GM23338 (cell line): ENCODE measurements around the gene COG1. TPM values are rescaled to one million over a fixed set of nuclear protein-coding genes. Genes with fewer than 3 reads are reported as not detected.

Experiments
- ATAC-seq: fragments of 200-7000 bp; cut with Tn5 transposase; 3 replicates; pipeline ENCODE4 v1.9.1; 2020
- DNase-seq: peaks from one replicate; pipeline ENCODE4 v3.0.0-alpha.2; 2015; ENCODE audit warnings: low spot score
- H2AFZ ChIP-seq: fragments of 200-600 bp; sonication (generic); 2 replicates; pipeline ENCODE4 v1.8.0; 2016; ENCODE audit warnings: antibody characterized with exemption, mild to moderate bottlenecking, moderate library complexity
- H3F3A ChIP-seq: fragments of 200-600 bp; sonication (generic); replicated peaks from 2 replicates; pipeline ENCODE4 v1.8.0; 2017; ENCODE audit warnings: antibody characterized with exemption, mixed run types, low read depth
- H3K27ac ChIP-seq: fragments of 200-600 bp; sonication (generic); 2 replicates; pipeline ENCODE4 v1.6.1; 2016; ENCODE audit warnings: low read depth
- H3K27me3 ChIP-seq: fragments of 200-600 bp; sonication (generic); 2 replicates; pipeline ENCODE4 v1.8.0; 2016; ENCODE audit warnings: mild to moderate bottlenecking, mixed run types, moderate library complexity; ENCODE audit not compliant: insufficient read depth
- H3K36me3 ChIP-seq: fragments of 200-600 bp; sonication (generic); 2 replicates; pipeline ENCODE4 v1.8.0; 2016; ENCODE audit warnings: mild to moderate bottlenecking; ENCODE audit not compliant: insufficient read depth
- H3K4me1 ChIP-seq: fragments of 200-600 bp; sonication (generic); 2 replicates; pipeline ENCODE4 v1.8.0; 2016; ENCODE audit warnings: mild to moderate bottlenecking, moderate library complexity; ENCODE audit not compliant: insufficient read depth
- H3K4me2 ChIP-seq: fragments of 200-600 bp; sonication (generic); 2 replicates; pipeline ENCODE4 v1.7.1; 2017; ENCODE audit warnings: mixed run types
- H3K4me3 ChIP-seq: fragments of 200-600 bp; sonication (generic); 2 replicates; pipeline ENCODE4 v1.6.1; 2016; ENCODE audit warnings: mixed run types
- H3K79me2 ChIP-seq: fragments of 200-600 bp; sonication (generic); replicated peaks from 2 replicates; pipeline ENCODE4 v1.8.0; 2017; ENCODE audit warnings: mild to moderate bottlenecking; ENCODE audit not compliant: insufficient read depth
- H3K9me2 ChIP-seq: fragments of 200-600 bp; sonication (generic); 2 replicates; pipeline ENCODE4 v1.8.0; 2017; ENCODE audit not compliant: insufficient read depth
- H4K20me1 ChIP-seq: fragments of 200-600 bp; sonication (generic); replicated peaks from 2 replicates; pipeline ENCODE4 v1.8.0; 2017; ENCODE audit warnings: mild to moderate bottlenecking; ENCODE audit not compliant: insufficient read depth
- H3K27ac Mint-ChIP-seq: 2 replicates; pipeline ENCODE4 v1.8.0; 2020; ENCODE audit warnings: inconsistent platforms, mild to moderate bottlenecking, moderate library complexity, mixed read lengths
- H3K27me3 Mint-ChIP-seq: 3 replicates; pipeline ENCODE4 v1.8.0; 2022; ENCODE audit warnings: low read depth, mild to moderate bottlenecking, moderate library complexity, mixed read lengths, inconsistent platforms; ENCODE audit not compliant: insufficient read depth, poor library complexity
- H3K36me3 Mint-ChIP-seq: 3 replicates; pipeline ENCODE4 v1.8.0; 2021; ENCODE audit warnings: low read depth, mild to moderate bottlenecking, inconsistent platforms, moderate library complexity, mixed read lengths
- H3K4me1 Mint-ChIP-seq: 3 replicates; pipeline ENCODE4 v1.8.0; 2020; ENCODE audit warnings: mild to moderate bottlenecking, inconsistent platforms, mixed read lengths
- H3K4me3 Mint-ChIP-seq: 3 replicates; pipeline ENCODE4 v1.8.0; 2021; ENCODE audit warnings: moderate library complexity, mild to moderate bottlenecking, inconsistent platforms, mixed read lengths
- H3K9me3 Mint-ChIP-seq: 3 replicates; pipeline ENCODE4 v1.8.0; 2020; ENCODE audit warnings: moderate library complexity, mild to moderate bottlenecking, inconsistent platforms, mixed read lengths
- CREB1 ChIP-seq: fragments of 250-450 bp; sonication (Bioruptor Pico); IDR thresholded peaks from 2 replicates; pipeline ENCODE4 v1.5.0; 2020; ENCODE audit warnings: low read depth, mild to moderate bottlenecking, moderate library complexity
- EZH2phosphoT487 ChIP-seq: fragments of 200-600 bp; sonication (generic); IDR thresholded peaks from one replicate; pipeline ENCODE4 v1.8.1; 2018; ENCODE audit warnings: antibody characterized with exemption; ENCODE audit not compliant: unreplicated experiment
- NANOG ChIP-seq: IDR thresholded peaks from 2 replicates; pipeline ENCODE4 v1.6.1; 2016; ENCODE audit warnings: antibody characterized with exemption, borderline replicate concordance
- POLR2AphosphoS5 ChIP-seq: IDR thresholded peaks from 2 replicates; pipeline ENCODE4 v1.6.1; 2016; ENCODE audit warnings: antibody characterized with exemption, low read depth
- STAT1 ChIP-seq: IDR thresholded peaks from one replicate; pipeline ENCODE4 v1.6.1; 2016; ENCODE audit warnings: antibody characterized with exemption; ENCODE audit not compliant: unreplicated experiment
- ZNF114 ChIP-seq: fragments of 250-450 bp; sonication (Bioruptor Pico); IDR thresholded peaks from 2 replicates; pipeline ENCODE4 v1.5.0; 2020; ENCODE audit warnings: mild to moderate bottlenecking, moderate library complexity
- ZNF462 ChIP-seq: fragments of 250-450 bp; sonication (Bioruptor Pico); IDR thresholded peaks from 2 replicates; pipeline ENCODE4 v1.5.0; 2020; ENCODE audit warnings: mild to moderate bottlenecking, moderate library complexity
- polyA plus RNA-seq: library from polyadenylated mRNA; unstranded; fragments of >200 nt; fragmentation: Nextera tagmentation; extraction: Ambion mirVana; gene quantifications from 2 replicates; pipeline ENCODE4 v1.2.1, GENCODE V29; 2016
- total RNA-seq: library from RNA; depleted of rRNA; stranded (reverse); fragments of >200 nt; shearing (Covaris generic); gene quantifications from 2 replicates; pipeline ENCODE4 v1.2.3, GENCODE V29; 2014
- TF ChIP-seq, protein P1 (sequence below), 2 experiments: fragments of 200-600 bp in 1 of 2; sonication (generic) in 1 of 2; conservative IDR thresholded peaks; 2 replicates each; pipeline versions ENCODE4 v1.5.1 to v1.6.1; 2016 to 2017; ENCODE audit warnings: antibody characterized with exemption in 2 of 2, low read depth in 2 of 2, mild to moderate bottlenecking in 2 of 2, moderate library complexity in 1 of 2

The COG1 gene
- total and polyA plus RNA-seq, 2 experiments from 2014 or later: 15.0 to 26.1 TPM

DNA sequence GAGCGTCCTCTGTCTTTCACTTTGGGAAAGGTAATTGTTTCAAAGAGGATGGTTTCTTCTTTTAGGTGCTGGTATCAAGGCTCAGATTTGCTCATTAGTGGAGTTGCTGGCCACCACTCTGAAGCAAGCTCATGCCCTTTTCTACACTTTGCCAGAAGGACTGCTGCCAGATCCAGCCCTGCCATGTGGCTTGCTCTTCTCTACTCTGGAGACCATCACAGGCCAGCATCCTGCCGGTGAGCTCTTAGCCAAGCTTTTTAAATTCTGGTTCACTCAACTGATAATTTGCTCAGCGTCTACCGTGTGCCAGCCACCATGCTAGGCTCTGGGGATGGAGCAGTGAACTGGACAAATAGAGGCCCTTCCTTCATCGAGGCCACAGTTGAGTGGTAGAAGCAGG is 4.3 kb downstream of the COG1 start:
- Histone ChIP-seq H2AFZ (no peak overlapping the region), H3K79me2 (no peaks in the 10 kb centered on the region; the same call in 1 of the 2 replicates), H3K36me3 (peaks cover 39% of the 10 kb centered on the region), H3K9me2 (no peaks in the 10 kb centered on the region), H3K4me1 (peaks cover 5% of the 10 kb centered on the region), H3K27ac (peak overlapping the region; percentile 72; the same call in 1 of the 2 replicates), H3K4me2 (no peak overlapping the region), H4K20me1 (peaks cover 20% of the 10 kb centered on the region), H3K27me3 (no peaks in the 10 kb centered on the region), H3F3A (0 out of 2 replicates have a peak, but pooled peaks cover 2% of the 10 kb centered on the region), H3K4me3 (no peak overlapping the region)
- no peaks in the 10 kb centered on the region; the same call in 2 of the 3 replicates for H3K9me3 Mint-ChIP-seq
- H3K27ac Mint-ChIP-seq: no peak overlapping the region
- H3K4me1 Mint-ChIP-seq: peaks cover 12% of the 10 kb centered on the region
- DNase-seq (no peak), ATAC-seq (no peak)
- peaks cover 58% of the 10 kb centered on the region for H3K36me3 Mint-ChIP-seq
- no peak overlapping the region for H3K4me3 Mint-ChIP-seq
- H3K27me3 Mint-ChIP-seq: peaks cover 19% of the 10 kb centered on the region
- TF ChIP-seq CREB1 (CRISPR knock-in tag) (no peak), ZNF462 (no peak), STAT1 (no peak), EZH2phosphoT487 (no peak), NANOG (no peak), ZNF114 (CRISPR knock-in tag) (no peak), POLR2AphosphoS5 (no peak)
- TF ChIP-seq, protein P1, sequence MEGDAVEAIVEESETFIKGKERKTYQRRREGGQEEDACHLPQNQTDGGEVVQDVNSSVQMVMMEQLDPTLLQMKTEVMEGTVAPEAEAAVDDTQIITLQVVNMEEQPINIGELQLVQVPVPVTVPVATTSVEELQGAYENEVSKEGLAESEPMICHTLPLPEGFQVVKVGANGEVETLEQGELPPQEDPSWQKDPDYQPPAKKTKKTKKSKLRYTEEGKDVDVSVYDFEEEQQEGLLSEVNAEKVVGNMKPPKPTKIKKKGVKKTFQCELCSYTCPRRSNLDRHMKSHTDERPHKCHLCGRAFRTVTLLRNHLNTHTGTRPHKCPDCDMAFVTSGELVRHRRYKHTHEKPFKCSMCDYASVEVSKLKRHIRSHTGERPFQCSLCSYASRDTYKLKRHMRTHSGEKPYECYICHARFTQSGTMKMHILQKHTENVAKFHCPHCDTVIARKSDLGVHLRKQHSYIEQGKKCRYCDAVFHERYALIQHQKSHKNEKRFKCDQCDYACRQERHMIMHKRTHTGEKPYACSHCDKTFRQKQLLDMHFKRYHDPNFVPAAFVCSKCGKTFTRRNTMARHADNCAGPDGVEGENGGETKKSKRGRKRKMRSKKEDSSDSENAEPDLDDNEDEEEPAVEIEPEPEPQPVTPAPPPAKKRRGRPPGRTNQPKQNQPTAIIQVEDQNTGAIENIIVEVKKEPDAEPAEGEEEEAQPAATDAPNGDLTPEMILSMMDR (conservative IDR thresholded peaks at IDR 0.05; ENCODE audit: low read depth in 2 of 2): 0 out of 4 replicates have a peak, but pooled peaks of 1 of the 2 experiments have one; percentile 25
